Activated naive CD4-positive, alpha-beta T cell treated with anti-CD3 and anti-CD28 coated beads, Interleukin-2, amount 10 ng/mL, durations not matched to agents 7 days and 5 days (primary cell): ENCODE data around the gene MRC2.
A peak's percentile ranks its signal among the peaks of the same experiment; 100 is the strongest.

ENCODE experiments used
- CTCF ChIA-PET: fragments of 350-600 bp; sonication (Branson Sonifier 250); formaldehyde crosslinking; loops from one replicate; lab custom pipeline; 2021; ENCODE audit warnings: antibody characterized with exemption; lab: Charles Lee
- DNase-seq: peaks from one replicate; pipeline ENCODE4 v3.0.0-alpha.2; 2020
- H3K27ac Mint-ChIP-seq: one replicate; pipeline ENCODE4 v1.8.0; 2021; ENCODE audit warnings: mild to moderate bottlenecking, moderate library complexity, mixed read lengths
- H3K27me3 Mint-ChIP-seq: one replicate; pipeline ENCODE4 v1.8.0; 2021; ENCODE audit warnings: mild to moderate bottlenecking, mixed read lengths
- H3K36me3 Mint-ChIP-seq: one replicate; pipeline ENCODE4 v1.8.0; 2021; ENCODE audit warnings: mixed read lengths
- H3K4me1 Mint-ChIP-seq: one replicate; pipeline ENCODE4 v1.8.0; 2021; ENCODE audit warnings: mixed read lengths
- H3K4me3 Mint-ChIP-seq: one replicate; pipeline ENCODE4 v1.8.0; 2021; ENCODE audit warnings: mild to moderate bottlenecking, moderate library complexity, mixed read lengths
- H3K9me3 Mint-ChIP-seq: one replicate; pipeline ENCODE4 v1.8.0; 2021; ENCODE audit warnings: mixed read lengths

MRC2 gene

DNA sequence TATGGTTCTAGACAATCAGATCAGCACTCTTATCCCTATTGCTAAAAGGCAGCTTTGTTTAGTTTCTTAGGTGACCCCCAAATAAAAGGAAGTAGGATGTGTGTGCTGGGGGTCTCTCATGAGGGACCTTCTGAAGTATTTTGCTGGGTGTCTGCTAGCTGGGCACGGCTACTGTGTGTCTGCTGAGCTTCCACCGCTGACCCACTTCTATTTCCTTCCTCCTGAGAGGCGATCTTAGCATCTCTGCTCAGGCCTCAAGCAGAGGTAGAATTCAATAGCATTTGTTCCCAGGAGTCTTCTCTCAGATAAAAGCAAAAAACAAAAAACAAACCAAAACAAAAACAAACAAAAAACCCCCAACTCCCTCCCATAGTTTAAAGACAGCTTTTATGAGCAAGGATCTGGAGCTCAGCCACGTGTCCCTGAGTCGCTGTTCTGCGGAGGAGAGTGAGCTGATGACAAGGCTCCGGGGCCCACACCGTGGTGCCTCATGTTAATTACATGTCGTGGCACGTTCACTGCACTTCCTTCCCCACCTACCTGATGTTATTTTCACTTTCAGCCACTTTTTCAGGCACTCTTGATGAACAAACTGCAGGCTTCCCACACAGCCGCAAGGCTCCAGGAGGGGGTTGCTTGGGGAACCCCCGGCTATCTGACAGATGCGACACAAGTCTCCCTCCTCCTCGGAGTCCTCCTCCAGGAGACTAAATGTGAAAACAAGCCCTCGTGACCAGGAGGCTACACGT lies 97.1 kb downstream of the MRC2 start:
- H3K27me3 Mint-ChIP-seq: peaks cover 78% of the 10 kb centered on the region
- CTCF ChIA-PET: interaction anchor here (0.6 kb wide), 1 partner anchor 10 kb away, joined by 3 read pairs; no protein-coding TSS in a partner anchor
- H3K9me3 Mint-ChIP-seq: no peaks in the 10 kb centered on the region
- H3K27ac Mint-ChIP-seq: peak overlapping the region; percentile 80
- DNase-seq: peak; percentile 80
- H3K4me3 Mint-ChIP-seq: peak overlapping the region; percentile 47
- peaks cover 25% of the 10 kb centered on the region for H3K4me1 Mint-ChIP-seq
- H3K36me3 Mint-ChIP-seq: peaks cover 2% of the 10 kb centered on the region

DNA sequence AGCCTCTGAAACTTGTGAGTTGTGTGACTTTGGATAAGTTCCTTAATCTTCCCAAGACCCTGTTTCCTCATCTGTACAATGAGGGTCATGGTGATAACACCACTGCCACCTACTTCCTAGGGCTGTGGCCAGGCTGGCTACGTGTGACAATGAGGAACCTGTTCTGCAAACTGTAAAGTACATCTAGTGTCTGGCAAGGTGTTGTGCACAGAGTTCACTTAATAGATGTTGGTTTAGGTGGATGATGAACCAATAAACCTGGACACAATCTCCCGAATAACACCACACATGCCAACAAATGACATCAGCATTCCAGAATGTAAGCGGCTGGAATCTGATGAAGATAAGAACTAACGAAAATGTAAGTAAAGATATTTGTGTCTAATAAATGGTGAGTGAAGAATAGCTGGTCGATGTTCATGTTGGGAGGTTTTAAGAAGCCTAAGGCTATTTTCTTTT lies 98.3 kb downstream of the MRC2 start:
- Mint-ChIP-seq H3K27ac (no peak overlapping the region), H3K4me3 (no peak overlapping the region), H3K9me3 (no peaks in the 10 kb centered on the region), H3K36me3 (peaks cover 2% of the 10 kb centered on the region), H3K27me3 (peaks cover 71% of the 10 kb centered on the region), H3K4me1 (peaks cover 25% of the 10 kb centered on the region)
- no peak for DNase-seq
- CTCF ChIA-PET: no interaction called here

DNA sequence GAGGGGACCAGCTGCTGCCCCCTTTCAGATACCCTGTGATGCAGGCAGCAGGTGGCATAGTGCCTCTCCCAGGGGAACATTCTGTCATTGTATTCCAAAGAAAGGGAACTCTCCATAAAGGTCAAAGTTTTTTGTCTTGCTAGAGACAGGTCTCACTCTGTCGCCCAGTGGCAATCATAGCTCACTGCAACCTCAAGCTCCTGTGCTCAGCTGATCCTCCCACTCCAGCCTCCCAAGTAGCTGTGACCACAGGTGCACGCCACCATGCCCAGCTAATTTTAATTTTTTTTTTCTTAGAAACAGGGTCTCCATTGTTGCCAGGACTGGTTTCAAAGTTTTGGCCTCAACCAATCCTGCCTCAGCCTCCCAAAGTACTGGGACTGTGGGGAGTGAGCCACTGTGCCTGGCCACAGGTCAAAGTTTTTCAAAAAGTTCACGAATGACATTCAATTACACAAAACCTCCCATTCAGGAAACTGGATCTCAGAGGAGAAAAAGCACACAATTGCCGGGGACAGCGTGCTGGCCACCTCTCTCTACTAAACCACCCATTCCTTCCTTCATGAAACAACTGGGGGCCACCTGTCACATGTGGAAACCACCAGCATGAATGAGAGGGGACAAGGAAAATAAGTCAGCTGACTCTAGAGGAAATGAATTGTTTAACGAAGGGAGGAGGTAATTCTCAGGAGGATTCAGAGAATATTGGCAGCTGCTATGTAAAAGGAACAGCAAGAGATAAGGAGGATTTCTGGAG lies 100.6 kb downstream of the MRC2 start:
- Mint-ChIP-seq H3K4me3 (no peak overlapping the region), H3K9me3 (no peaks in the 10 kb centered on the region), H3K27me3 (peaks cover 57% of the 10 kb centered on the region), H3K27ac (no peak overlapping the region), H3K36me3 (peaks cover 2% of the 10 kb centered on the region), H3K4me1 (peaks cover 25% of the 10 kb centered on the region)
- CTCF ChIA-PET: interaction anchor here (1.1 to 1.4 kb wide), 2 partner anchors 74 to 389 kb away, joined by 3 read pairs; no protein-coding TSS in a partner anchor
- DNase-seq: no peak

DNA sequence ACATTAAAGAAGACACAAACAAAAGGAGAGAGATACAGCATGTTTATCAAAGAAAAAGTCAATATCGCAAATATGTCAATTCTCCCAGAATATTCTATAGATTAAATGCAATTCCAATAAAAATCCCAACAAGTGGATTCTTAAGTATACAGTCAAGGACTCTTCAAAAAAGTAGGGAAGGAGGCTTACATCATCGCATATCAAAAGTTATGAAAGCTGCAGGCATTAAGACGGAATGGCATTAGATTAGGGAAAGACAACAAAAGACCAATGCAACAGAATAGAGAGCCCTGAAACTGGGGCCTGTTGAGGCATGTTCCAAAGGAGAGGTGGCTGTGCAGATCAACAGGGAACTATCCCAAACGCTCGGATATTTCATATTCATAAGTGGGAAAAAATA lies 104.7 kb downstream of the MRC2 start:
- H3K4me3 Mint-ChIP-seq: no peak overlapping the region
- DNase-seq: no peak
- H3K36me3 Mint-ChIP-seq: no peaks in the 10 kb centered on the region
- H3K9me3 Mint-ChIP-seq: no peaks in the 10 kb centered on the region
- peaks cover 39% of the 10 kb centered on the region for H3K27me3 Mint-ChIP-seq
- no peaks in the 10 kb centered on the region for H3K4me1 Mint-ChIP-seq
- H3K27ac Mint-ChIP-seq: no peak overlapping the region
- CTCF ChIA-PET: no interaction called here

DNA sequence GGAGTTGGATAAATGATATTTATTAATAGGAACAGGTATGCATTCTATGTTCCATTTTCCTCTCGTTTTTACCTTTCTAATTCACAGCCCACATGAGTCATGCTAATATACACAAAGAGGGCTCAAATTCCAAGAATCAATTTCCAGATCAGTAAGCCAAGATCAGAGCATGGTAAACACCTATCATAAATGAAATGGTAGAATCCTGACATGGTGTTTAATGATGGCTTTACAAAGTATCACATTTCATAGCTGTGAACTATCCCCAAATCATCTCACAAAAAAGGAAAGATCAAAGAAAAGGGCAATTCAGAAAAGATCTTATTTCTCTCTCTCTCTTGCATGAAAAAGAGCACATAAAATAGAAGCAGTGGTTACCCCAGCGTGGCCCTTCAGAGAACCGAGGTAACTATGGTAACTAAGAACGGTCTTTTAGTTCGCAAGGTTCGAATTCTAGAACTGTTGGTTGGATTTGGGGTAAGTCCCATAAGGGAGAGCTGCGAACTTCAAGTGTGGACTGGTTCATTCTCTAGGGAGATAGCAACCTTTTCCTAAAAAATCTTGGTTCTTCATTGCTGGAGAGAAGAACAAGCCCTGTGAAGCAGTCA lies 107.7 kb downstream of the MRC2 start:
- no peak for DNase-seq
- H3K36me3 Mint-ChIP-seq: no peaks in the 10 kb centered on the region
- no peaks in the 10 kb centered on the region for H3K4me1 Mint-ChIP-seq
- no peaks in the 10 kb centered on the region for H3K9me3 Mint-ChIP-seq
- no peak overlapping the region for H3K4me3 Mint-ChIP-seq
- H3K27me3 Mint-ChIP-seq: peaks cover 28% of the 10 kb centered on the region
- CTCF ChIA-PET: interaction anchor here (0.9 kb wide), 1 partner anchor 11 kb away, joined by 3 read pairs; no protein-coding TSS in a partner anchor
- H3K27ac Mint-ChIP-seq: no peak overlapping the region

DNA sequence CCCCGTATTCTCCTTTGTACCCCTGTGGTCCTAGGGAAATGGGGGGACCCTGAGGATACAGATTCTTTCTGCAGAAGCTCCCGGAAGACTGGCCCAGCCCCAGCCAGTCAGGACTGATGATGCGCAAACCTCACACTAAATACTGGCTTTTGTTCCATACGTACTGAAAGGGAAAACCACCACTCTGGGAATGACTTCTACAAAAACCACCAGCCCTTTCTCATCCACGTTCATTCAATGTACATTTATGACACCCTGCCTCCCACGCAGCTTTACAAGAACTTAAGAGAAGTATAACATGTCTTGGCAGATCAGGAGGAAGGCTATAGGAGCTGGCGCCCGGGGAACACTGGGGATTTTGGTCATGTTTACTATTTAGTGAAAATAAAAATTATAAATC lies 110.0 kb downstream of the MRC2 start:
- CTCF ChIA-PET: no interaction called here
- no peak for DNase-seq
- Mint-ChIP-seq H3K27me3 (peaks cover 29% of the 10 kb centered on the region), H3K4me3 (no peak overlapping the region), H3K36me3 (no peaks in the 10 kb centered on the region), H3K4me1 (no peaks in the 10 kb centered on the region), H3K27ac (no peak overlapping the region), H3K9me3 (no peaks in the 10 kb centered on the region)

DNA sequence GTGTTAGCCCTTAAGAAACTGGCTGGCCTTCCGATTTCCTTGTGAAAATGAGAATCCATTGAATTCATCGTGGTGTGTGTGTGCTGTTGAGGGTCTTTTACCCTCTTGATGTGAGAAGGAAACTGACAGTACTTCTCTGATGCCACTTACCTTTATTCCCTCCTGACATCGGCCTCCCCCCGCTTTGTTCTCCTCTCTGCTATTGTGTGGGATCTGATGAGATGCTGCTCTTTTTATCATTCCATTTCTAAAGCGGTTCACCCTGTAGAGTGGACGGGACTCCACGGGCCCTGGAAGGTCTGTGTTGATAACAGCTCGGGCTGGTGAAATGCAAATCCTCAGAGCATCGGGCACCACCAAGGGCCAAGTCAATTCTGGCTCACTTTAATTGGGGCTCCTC lies 110.8 kb downstream of the MRC2 start:
- no peaks in the 10 kb centered on the region for H3K36me3 Mint-ChIP-seq
- H3K9me3 Mint-ChIP-seq: no peaks in the 10 kb centered on the region
- H3K4me1 Mint-ChIP-seq: no peaks in the 10 kb centered on the region
- no peak overlapping the region for H3K27ac Mint-ChIP-seq
- no peak for DNase-seq
- peaks cover 29% of the 10 kb centered on the region for H3K27me3 Mint-ChIP-seq
- no peak overlapping the region for H3K4me3 Mint-ChIP-seq
- CTCF ChIA-PET: no interaction called here

DNA sequence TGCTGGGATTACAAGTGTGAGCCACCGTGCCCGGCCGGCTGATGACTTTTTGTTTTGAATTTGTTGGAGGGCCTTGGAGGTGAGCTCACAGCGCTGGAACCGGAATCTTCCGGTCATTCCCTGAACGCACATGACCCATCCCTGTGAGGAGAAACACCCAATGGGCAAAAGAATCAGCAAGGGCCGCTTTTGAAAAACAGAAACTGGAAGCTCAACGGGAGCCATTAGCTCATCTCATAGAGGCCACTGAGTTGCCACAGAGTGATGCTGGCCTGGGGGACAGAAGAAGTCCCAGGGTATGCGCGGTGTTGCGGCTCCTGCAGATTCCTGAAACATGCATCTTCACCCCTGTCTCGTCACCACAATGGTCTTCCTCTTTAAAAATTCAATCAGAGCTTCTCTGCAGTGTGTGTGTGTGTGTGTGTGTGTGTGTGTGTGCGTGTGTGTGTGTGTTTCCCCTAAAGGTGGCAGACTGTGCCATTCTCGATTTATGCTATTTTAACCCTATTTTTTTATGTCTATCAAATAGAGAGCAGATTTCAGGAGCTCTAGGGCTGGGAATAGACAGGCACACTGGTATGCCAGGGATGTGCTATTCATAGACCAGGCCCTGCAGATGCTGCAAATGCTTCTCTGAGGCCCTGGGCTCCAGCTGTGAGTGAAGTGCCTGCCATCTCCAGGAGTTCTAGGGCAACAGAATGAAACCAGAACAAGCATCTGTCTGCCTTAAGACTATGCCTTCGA lies 112.3 kb downstream of the MRC2 start:
- no peak overlapping the region for H3K4me3 Mint-ChIP-seq
- peaks cover 30% of the 10 kb centered on the region for H3K27me3 Mint-ChIP-seq
- H3K9me3 Mint-ChIP-seq: no peaks in the 10 kb centered on the region
- CTCF ChIA-PET: no interaction called here
- no peak overlapping the region for H3K27ac Mint-ChIP-seq
- no peak for DNase-seq
- H3K36me3 Mint-ChIP-seq: no peaks in the 10 kb centered on the region
- no peaks in the 10 kb centered on the region for H3K4me1 Mint-ChIP-seq

DNA sequence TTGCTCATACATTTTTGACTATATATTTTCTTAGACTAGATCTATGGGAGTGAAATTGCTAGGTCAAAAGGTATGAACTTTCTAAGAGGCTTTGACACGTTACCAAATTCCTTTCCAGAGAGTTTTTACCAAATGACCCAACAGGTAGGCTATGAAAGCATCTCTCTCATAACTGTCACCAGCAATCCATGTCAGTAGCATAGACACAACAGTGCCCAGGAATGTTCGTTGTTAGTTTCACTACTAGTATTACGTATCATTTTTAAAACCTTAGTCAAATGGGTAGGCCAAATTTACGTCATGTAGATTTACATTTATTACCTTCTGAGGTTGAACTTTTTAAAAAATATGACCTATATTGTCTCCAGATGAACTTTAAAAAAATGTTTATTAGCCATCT lies 113.8 kb downstream of the MRC2 start:
- no peak overlapping the region for H3K27ac Mint-ChIP-seq
- CTCF ChIA-PET: no interaction called here

More for the DNA sequence above, 113.8 kb downstream of the MRC2 start:
- H3K27me3 Mint-ChIP-seq: peaks cover 31% of the 10 kb centered on the region
- no peaks in the 10 kb centered on the region for H3K36me3 Mint-ChIP-seq
- no peak overlapping the region for H3K4me3 Mint-ChIP-seq
- DNase-seq: no peak
- no peaks in the 10 kb centered on the region for H3K9me3 Mint-ChIP-seq
- no peaks in the 10 kb centered on the region for H3K4me1 Mint-ChIP-seq
